Upper lobe of right lung (tissue), 1 donor: ENCODE measurements around the gene RASA1. TPM values are rescaled to one million over a fixed set of nuclear protein-coding genes. Genes with fewer than 3 reads are reported as not detected.

Source experiments
- ATAC-seq: fragments of 200-7000 bp; cut with Tn5 transposase; one replicate; pipeline ENCODE4 v1.9.1; 2020; ENCODE audit warnings: mild to moderate bottlenecking, moderate library complexity
- DNase-seq: peaks from one replicate; pipeline ENCODE4 v3.0.0-alpha.2; 2020
- H3K27ac ChIP-seq: fragments of 200-600 bp; one replicate; pipeline ENCODE4 v1.8.0; 2022
- H3K27me3 ChIP-seq: fragments of 200-600 bp; one replicate; pipeline ENCODE4 v1.8.0; 2022; ENCODE audit warnings: mild to moderate bottlenecking
- H3K36me3 ChIP-seq: fragments of 200-600 bp; one replicate; pipeline ENCODE4 v1.8.0; 2022
- H3K4me1 ChIP-seq: fragments of 200-600 bp; one replicate; pipeline ENCODE4 v1.8.0; 2022
- H3K4me3 ChIP-seq: fragments of 200-600 bp; one replicate; pipeline ENCODE4 v1.8.0; 2022; ENCODE audit warnings: mild to moderate bottlenecking
- H3K9me3 ChIP-seq: fragments of 200-600 bp; one replicate; pipeline ENCODE4 v1.8.0; 2022
- CTCF ChIP-seq: fragments of 200-600 bp; IDR thresholded peaks from one replicate; pipeline ENCODE4 v1.8.0; 2022; ENCODE audit warnings: antibody characterized with exemption
- intact Hi-C: fragments of 100-400 bp; cut with DNase I; formaldehyde crosslinking; loops from one replicate; pipeline ENCODE4 v1.11.0; 2022
- total RNA-seq: library from RNA; stranded (reverse); fragmentation: NEBNext Ultra II Directional; extraction: Animal tissue kit (Norgen Biotek cat#: 25700); gene quantifications from one replicate; pipeline ENCODE4 v1.2.1, GENCODE V29; 2021
- donor health status: DM: no; HTN: yes; CAD: no; lungs with severe emphysema.

The RASA1 gene
- total RNA-seq, 1 donor from 2014 or later: 28.5 TPM

- no peaks in the 10 kb centered on the region for H3K9me3 ChIP-seq
- no peak for ATAC-seq
- TF ChIP-seq CTCF: no peak
Measured at GRCh38 chr5:87385802-87386201, 118.1 kb downstream of the RASA1 start.

GRCh38 chr5:87388129-87388528, 120.4 kb downstream of the RASA1 start:
- no peak for DNase-seq

More at GRCh38 chr5:87385802-87386201, 118.1 kb downstream of the RASA1 start:
- Histone ChIP-seq H3K4me3 (no peak overlapping the region), H3K4me1 (no peaks in the 10 kb centered on the region), H3K27me3 (no peaks in the 10 kb centered on the region), H3K36me3 (peaks cover 98% of the 10 kb centered on the region), H3K27ac (no peak overlapping the region)
- DNase-seq: no peak
- intact Hi-C loops: no loop called here

DNA sequence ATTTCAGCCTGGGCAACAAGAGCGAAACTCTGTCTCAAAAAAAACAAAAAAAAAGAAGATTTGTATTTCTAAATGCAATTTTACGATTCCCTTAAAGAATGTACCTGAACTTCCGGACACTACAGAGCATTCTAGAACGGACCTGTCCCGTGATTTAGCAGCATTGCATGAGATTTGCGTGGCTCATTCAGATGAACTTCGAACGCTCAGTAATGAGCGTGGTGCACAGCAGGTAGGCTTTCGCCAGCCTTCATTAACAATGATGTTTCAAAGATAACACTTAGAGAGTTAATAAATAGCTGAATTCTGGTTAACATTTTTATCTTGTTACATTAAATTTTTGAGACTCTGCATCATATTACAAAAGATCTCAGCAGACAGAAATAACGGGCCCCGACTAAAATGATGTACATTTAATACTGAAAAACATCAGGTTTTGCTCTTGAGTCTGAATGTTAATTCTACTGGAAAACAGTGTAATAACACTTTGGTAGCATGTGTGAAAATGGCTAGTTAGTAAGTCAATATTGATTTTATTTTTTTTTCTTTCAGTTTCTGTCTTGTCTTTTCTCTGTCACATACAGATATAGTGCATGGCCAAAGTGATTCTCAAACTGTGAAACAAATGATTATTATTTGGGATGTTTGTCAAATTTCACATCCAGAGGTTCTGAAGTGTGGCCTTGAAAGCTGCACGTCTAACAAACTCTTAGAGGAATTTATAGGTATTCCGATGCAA, 121.8 kb downstream of the RASA1 start:
- Histone ChIP-seq H3K36me3 (peaks cover 100% of the 10 kb centered on the region), H3K27me3 (no peaks in the 10 kb centered on the region), H3K4me3 (no peak overlapping the region), H3K27ac (no peak overlapping the region), H3K9me3 (no peaks in the 10 kb centered on the region), H3K4me1 (no peaks in the 10 kb centered on the region)
- intact Hi-C loops: no loop called here
- TF ChIP-seq CTCF: no peak
- no peak for DNase-seq
- ATAC-seq: no peak

More at GRCh38 chr5:87388129-87388528, 120.4 kb downstream of the RASA1 start:
- Histone ChIP-seq H3K9me3 (no peaks in the 10 kb centered on the region), H3K27ac (no peak overlapping the region), H3K27me3 (no peaks in the 10 kb centered on the region), H3K36me3 (peaks cover 98% of the 10 kb centered on the region), H3K4me3 (no peak overlapping the region), H3K4me1 (no peaks in the 10 kb centered on the region)
- TF ChIP-seq CTCF: no peak
- ATAC-seq: no peak
- intact Hi-C loops: no loop called here

DNA sequence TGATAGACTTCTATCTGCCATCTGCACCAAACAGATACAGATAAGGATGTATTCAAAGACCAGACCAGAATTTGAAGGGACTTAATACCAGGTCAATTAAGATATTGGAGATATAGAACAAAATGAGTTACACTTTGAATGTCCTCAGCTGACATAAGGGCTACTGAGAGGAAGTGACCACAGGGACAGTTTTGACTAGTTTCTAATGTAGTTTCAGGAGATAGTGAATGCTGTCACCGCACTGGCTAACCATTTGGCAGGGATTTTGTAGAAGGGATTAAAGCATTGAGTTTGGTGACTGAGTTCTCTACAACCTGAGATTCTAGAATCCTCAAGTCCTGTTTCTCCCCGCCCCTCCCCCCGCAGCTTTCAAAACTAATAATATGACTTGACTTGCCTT, 122.4 kb downstream of the RASA1 start:
- ATAC-seq (no peak), DNase-seq (no peak)
- H3K27ac ChIP-seq: no peak overlapping the region
- H3K36me3 ChIP-seq: peaks cover 100% of the 10 kb centered on the region
- H3K4me3 ChIP-seq: no peak overlapping the region
- H3K9me3 ChIP-seq: no peaks in the 10 kb centered on the region
- no peaks in the 10 kb centered on the region for H3K4me1 ChIP-seq
- no peak for TF ChIP-seq CTCF
- intact Hi-C loops: no loop called here
- H3K27me3 ChIP-seq: no peaks in the 10 kb centered on the region

DNA sequence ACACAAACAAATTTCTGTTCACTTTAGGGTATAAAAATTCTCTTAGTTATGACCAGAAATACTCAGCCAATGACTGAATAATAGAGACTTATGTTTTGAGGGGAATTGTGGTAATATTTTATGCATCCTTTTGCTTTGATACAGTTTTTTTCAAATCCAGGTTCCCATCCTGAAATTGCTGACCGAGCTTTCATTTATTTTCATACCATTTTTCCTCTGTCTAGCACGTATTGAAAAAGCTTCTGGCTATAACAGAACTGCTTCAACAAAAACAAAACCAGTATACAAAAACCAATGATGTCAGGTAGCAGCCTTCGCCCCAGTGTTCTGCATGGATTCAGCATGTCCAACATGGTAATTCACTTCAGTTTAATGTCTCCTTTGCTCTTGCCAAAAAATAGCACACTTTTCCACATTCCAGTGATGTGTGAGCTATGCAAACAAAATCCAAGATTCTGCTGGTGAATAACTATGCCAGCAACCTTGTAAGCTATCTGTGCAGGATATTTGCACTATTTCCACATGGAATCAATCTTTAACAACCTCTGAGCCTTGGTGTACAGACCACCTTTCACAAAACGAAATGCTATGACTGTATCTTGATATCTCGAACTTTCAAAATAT, 123.0 kb downstream of the RASA1 start:
- intact Hi-C loops: no loop called here
- Histone ChIP-seq H3K4me3 (no peak overlapping the region), H3K4me1 (no peaks in the 10 kb centered on the region), H3K27me3 (no peaks in the 10 kb centered on the region), H3K27ac (no peak overlapping the region), H3K9me3 (no peaks in the 10 kb centered on the region), H3K36me3 (peaks cover 100% of the 10 kb centered on the region)
- DNase-seq (no peak), ATAC-seq (no peak)
- no peak for TF ChIP-seq CTCF
